ENCODE measurements around the gene ARPP21. TPM values are rescaled to one million over a fixed set of nuclear protein-coding genes. Genes with fewer than 3 reads are reported as not detected.

Gene ARPP21
- polyA plus RNA-seq, 2 donors = 0.01 TPM; not detected in 1

- Histone ChIP-seq H3K36me3 (ENCODE audit: control insufficient read depth in 2 of 2, insufficient read depth in 2 of 2, low read length in 1 of 2) (no peaks in the 10 kb centered on the region), H3K27ac (ENCODE audit: low read depth in 2 of 2, low read length in 1 of 2) (no peak overlapping the region), H3K9me3 (ENCODE audit: control insufficient read depth in 2 of 2, insufficient read depth in 1 of 2, low read depth in 1 of 2, low read length in 1 of 2) (no peaks in the 10 kb centered on the region), H3K27me3 (ENCODE audit: control insufficient read depth in 1 of 2, insufficient read depth in 2 of 2, low read length in 2 of 2) (no peaks in the 10 kb centered on the region), H3K4me3 (ENCODE audit: low read depth in 1 of 2, low read length in 2 of 2) (no peak overlapping the region), H3K4me1 (ENCODE audit: control insufficient read depth in 2 of 2, insufficient read depth in 2 of 2, low read length in 1 of 2) (no peaks in the 10 kb centered on the region)
- 67 to 77% methylated on average over 2 of the region's 2 CpGs for WGBS, 2 donors
Measured at GRCh38 chr3:35649405-35649804, 10.1 kb downstream of the ARPP21 start.

GRCh38 chr3:35651426-35651825 is 12.1 kb downstream of the ARPP21 start:
- H3K27ac ChIP-seq (ENCODE audit: low read depth in 2 of 2, low read length in 1 of 2) = no peak overlapping the region
- H3K27me3 ChIP-seq (ENCODE audit: control insufficient read depth in 1 of 2, insufficient read depth in 2 of 2, low read length in 2 of 2) = no peaks in the 10 kb centered on the region
- 76 to 82% methylated on average over 1 of the region's 1 CpG for WGBS, 2 donors

GRCh38 chr3:35651851-35652250 is 12.5 kb downstream of the ARPP21 start:
- H3K4me1 ChIP-seq (ENCODE audit: control insufficient read depth in 2 of 2, insufficient read depth in 2 of 2, low read length in 1 of 2) = no peaks in the 10 kb centered on the region
- H3K4me3 ChIP-seq (ENCODE audit: low read depth in 1 of 2, low read length in 2 of 2) = no peak overlapping the region
- no peaks in the 10 kb centered on the region for H3K36me3 ChIP-seq (ENCODE audit: control insufficient read depth in 2 of 2, insufficient read depth in 2 of 2, low read length in 1 of 2)
- H3K27me3 ChIP-seq (ENCODE audit: control insufficient read depth in 1 of 2, insufficient read depth in 2 of 2, low read length in 2 of 2) = no peaks in the 10 kb centered on the region
- no peak overlapping the region for H3K27ac ChIP-seq (ENCODE audit: low read depth in 2 of 2, low read length in 1 of 2)
- no peaks in the 10 kb centered on the region for H3K9me3 ChIP-seq (ENCODE audit: control insufficient read depth in 2 of 2, insufficient read depth in 1 of 2, low read depth in 1 of 2, low read length in 1 of 2)
- whole genome bisulfite sequencing, 2 donors = 58 to 60% methylated on average over 1 of the region's 1 CpG

More at GRCh38 chr3:35651426-35651825, 12.1 kb downstream of the ARPP21 start:
- Histone ChIP-seq H3K4me3 (ENCODE audit: low read depth in 1 of 2, low read length in 2 of 2) (no peak overlapping the region), H3K4me1 (ENCODE audit: control insufficient read depth in 2 of 2, insufficient read depth in 2 of 2, low read length in 1 of 2) (no peaks in the 10 kb centered on the region), H3K9me3 (ENCODE audit: control insufficient read depth in 2 of 2, insufficient read depth in 1 of 2, low read depth in 1 of 2, low read length in 1 of 2) (no peaks in the 10 kb centered on the region), H3K36me3 (ENCODE audit: control insufficient read depth in 2 of 2, insufficient read depth in 2 of 2, low read length in 1 of 2) (no peaks in the 10 kb centered on the region)

GRCh38 chr3:35653347-35653746 is 14.0 kb downstream of the ARPP21 start:
- Histone ChIP-seq H3K27ac (ENCODE audit: low read depth in 2 of 2, low read length in 1 of 2) (no peak overlapping the region), H3K4me1 (ENCODE audit: control insufficient read depth in 2 of 2, insufficient read depth in 2 of 2, low read length in 1 of 2) (no peaks in the 10 kb centered on the region), H3K4me3 (ENCODE audit: low read depth in 1 of 2, low read length in 2 of 2) (no peak overlapping the region), H3K27me3 (ENCODE audit: control insufficient read depth in 1 of 2, insufficient read depth in 2 of 2, low read length in 2 of 2) (no peaks in the 10 kb centered on the region), H3K9me3 (ENCODE audit: control insufficient read depth in 2 of 2, insufficient read depth in 1 of 2, low read depth in 1 of 2, low read length in 1 of 2) (no peaks in the 10 kb centered on the region), H3K36me3 (ENCODE audit: control insufficient read depth in 2 of 2, insufficient read depth in 2 of 2, low read length in 1 of 2) (no peaks in the 10 kb centered on the region)
- WGBS, 2 donors = 86 to 92% methylated on average over 7 of the region's 7 CpGs

GRCh38 chr3:35654476-35654875 is 15.2 kb downstream of the ARPP21 start:
- Histone ChIP-seq H3K4me1 (ENCODE audit: control insufficient read depth in 2 of 2, insufficient read depth in 2 of 2, low read length in 1 of 2) (no peaks in the 10 kb centered on the region), H3K36me3 (ENCODE audit: control insufficient read depth in 2 of 2, insufficient read depth in 2 of 2, low read length in 1 of 2) (no peaks in the 10 kb centered on the region), H3K27me3 (ENCODE audit: control insufficient read depth in 1 of 2, insufficient read depth in 2 of 2, low read length in 2 of 2) (no peaks in the 10 kb centered on the region), H3K27ac (ENCODE audit: low read depth in 2 of 2, low read length in 1 of 2) (no peak overlapping the region), H3K4me3 (ENCODE audit: low read depth in 1 of 2, low read length in 2 of 2) (no peak overlapping the region), H3K9me3 (ENCODE audit: control insufficient read depth in 2 of 2, insufficient read depth in 1 of 2, low read depth in 1 of 2, low read length in 1 of 2) (no peaks in the 10 kb centered on the region)
- 50 to 52% methylated on average over 5 of the region's 5 CpGs for WGBS, 2 donors

- H3K27me3 ChIP-seq (ENCODE audit: control insufficient read depth in 1 of 2, insufficient read depth in 2 of 2, low read length in 2 of 2) = no peaks in the 10 kb centered on the region
- no peaks in the 10 kb centered on the region for H3K9me3 ChIP-seq (ENCODE audit: control insufficient read depth in 2 of 2, insufficient read depth in 1 of 2, low read depth in 1 of 2, low read length in 1 of 2)
- H3K36me3 ChIP-seq (ENCODE audit: control insufficient read depth in 2 of 2, insufficient read depth in 2 of 2, low read length in 1 of 2) = no peaks in the 10 kb centered on the region
- H3K4me3 ChIP-seq (ENCODE audit: low read depth in 1 of 2, low read length in 2 of 2) = no peak overlapping the region
- no peak overlapping the region for H3K27ac ChIP-seq (ENCODE audit: low read depth in 2 of 2, low read length in 1 of 2)
- WGBS, 2 donors = 69 to 84% methylated on average over 1 of the region's 1 CpG
- H3K4me1 ChIP-seq (ENCODE audit: control insufficient read depth in 2 of 2, insufficient read depth in 2 of 2, low read length in 1 of 2) = peaks cover 0 to 2% of the 10 kb centered on the region in 2 donors
Measured at GRCh38 chr3:35658686-35659085, 19.4 kb downstream of the ARPP21 start.

GRCh38 chr3:35659768-35660167 is 20.4 kb downstream of the ARPP21 start:
- no peak overlapping the region for H3K4me3 ChIP-seq (ENCODE audit: low read depth in 1 of 2, low read length in 2 of 2)
- H3K4me1 ChIP-seq (ENCODE audit: control insufficient read depth in 2 of 2, insufficient read depth in 2 of 2, low read length in 1 of 2) = peaks cover 3% of the 10 kb centered on the region in 2 donors
- no peaks in the 10 kb centered on the region for H3K9me3 ChIP-seq (ENCODE audit: control insufficient read depth in 2 of 2, insufficient read depth in 1 of 2, low read depth in 1 of 2, low read length in 1 of 2)
- H3K36me3 ChIP-seq (ENCODE audit: control insufficient read depth in 2 of 2, insufficient read depth in 2 of 2, low read length in 1 of 2) = no peaks in the 10 kb centered on the region
- no peak overlapping the region for H3K27ac ChIP-seq (ENCODE audit: low read depth in 2 of 2, low read length in 1 of 2)
- no peaks in the 10 kb centered on the region for H3K27me3 ChIP-seq (ENCODE audit: control insufficient read depth in 1 of 2, insufficient read depth in 2 of 2, low read length in 2 of 2)

GRCh38 chr3:35663471-35663870 is 24.1 kb downstream of the ARPP21 start:
- no peaks in the 10 kb centered on the region for H3K27me3 ChIP-seq (ENCODE audit: control insufficient read depth in 1 of 2, insufficient read depth in 2 of 2, low read length in 2 of 2)
- no peak overlapping the region for H3K27ac ChIP-seq (ENCODE audit: low read depth in 2 of 2, low read length in 1 of 2)
- no peak overlapping the region for H3K4me3 ChIP-seq (ENCODE audit: low read depth in 1 of 2, low read length in 2 of 2)
- H3K9me3 ChIP-seq (ENCODE audit: control insufficient read depth in 2 of 2, insufficient read depth in 1 of 2, low read depth in 1 of 2, low read length in 1 of 2) = no peaks in the 10 kb centered on the region
- H3K4me1 ChIP-seq (ENCODE audit: control insufficient read depth in 2 of 2, insufficient read depth in 2 of 2, low read length in 1 of 2) = peaks cover 3% of the 10 kb centered on the region in 2 donors
- WGBS, 2 donors = 45 to 57% methylated on average over 10 of the region's 10 CpGs
- no peaks in the 10 kb centered on the region for H3K36me3 ChIP-seq (ENCODE audit: control insufficient read depth in 2 of 2, insufficient read depth in 2 of 2, low read length in 1 of 2)

GRCh38 chr3:35664460-35664919 is 25.2 kb downstream of the ARPP21 start:
- Histone ChIP-seq H3K27me3 (ENCODE audit: control insufficient read depth in 1 of 2, insufficient read depth in 2 of 2, low read length in 2 of 2) (no peaks in the 10 kb centered on the region), H3K4me1 (ENCODE audit: control insufficient read depth in 2 of 2, insufficient read depth in 2 of 2, low read length in 1 of 2) (peaks cover 3% of the 10 kb centered on the region in 2 donors), H3K27ac (ENCODE audit: low read depth in 2 of 2, low read length in 1 of 2) (no peak overlapping the region), H3K36me3 (ENCODE audit: control insufficient read depth in 2 of 2, insufficient read depth in 2 of 2, low read length in 1 of 2) (no peaks in the 10 kb centered on the region), H3K4me3 (ENCODE audit: low read depth in 1 of 2, low read length in 2 of 2) (no peak overlapping the region), H3K9me3 (ENCODE audit: control insufficient read depth in 2 of 2, insufficient read depth in 1 of 2, low read depth in 1 of 2, low read length in 1 of 2) (no peaks in the 10 kb centered on the region)
- WGBS, 2 donors = 19 to 26% methylated on average over 14 of the region's 14 CpGs

- WGBS, 2 donors = 58 to 73% methylated on average over 3 of the region's 3 CpGs
- Histone ChIP-seq H3K36me3 (ENCODE audit: control insufficient read depth in 2 of 2, insufficient read depth in 2 of 2, low read length in 1 of 2) (no peaks in the 10 kb centered on the region), H3K9me3 (ENCODE audit: control insufficient read depth in 2 of 2, insufficient read depth in 1 of 2, low read depth in 1 of 2, low read length in 1 of 2) (no peaks in the 10 kb centered on the region)
Measured at GRCh38 chr3:35665390-35666055, 26.2 kb downstream of the ARPP21 start.

More at GRCh38 chr3:35665390-35666055, 26.2 kb downstream of the ARPP21 start:
- H3K4me3 ChIP-seq (ENCODE audit: low read depth in 1 of 2, low read length in 2 of 2) = no peak overlapping the region
- no peaks in the 10 kb centered on the region for H3K27me3 ChIP-seq (ENCODE audit: control insufficient read depth in 1 of 2, insufficient read depth in 2 of 2, low read length in 2 of 2)
- peaks cover 3% of the 10 kb centered on the region in 2 donors for H3K4me1 ChIP-seq (ENCODE audit: control insufficient read depth in 2 of 2, insufficient read depth in 2 of 2, low read length in 1 of 2)
- H3K27ac ChIP-seq (ENCODE audit: low read depth in 2 of 2, low read length in 1 of 2) = no peak overlapping the region
